ENCODE data around the gene IL17D.

Gene IL17D

GRCh38 chr13:20696073-20696472, 7.4 kb upstream of the IL17D start:
- DNase-seq, result no peak

GRCh38 chr13:20699715-20700114, 3.8 kb upstream of the IL17D start:
- DNase-seq, result no peak

GRCh38 chr13:20700288-20700687, 3.2 kb upstream of the IL17D start:
- no peak for DNase-seq

- DNase-seq, result no peak
These were observed 2.0 kb upstream of the IL17D start for GRCh38 chr13:20701461-20701860.

- no peak for DNase-seq
These were observed 977 bp upstream of the IL17D start for GRCh38 chr13:20702530-20702914.

- no peak for DNase-seq
These were observed 420 bp downstream of the IL17D start for GRCh38 chr13:20703780-20704458.

GRCh38 chr13:20704459-20705069, 1.1 kb downstream of the IL17D start:
- no peak for DNase-seq

GRCh38 chr13:20706661-20707060, 3.2 kb downstream of the IL17D start:
- no peak for DNase-seq

- no peak for DNase-seq
These were observed 4.7 kb downstream of the IL17D start for GRCh38 chr13:20708216-20708615.

- no peak for DNase-seq
These were observed 5.9 kb downstream of the IL17D start for GRCh38 chr13:20709369-20709768.

- no peak for DNase-seq
These were observed 6.3 kb downstream of the IL17D start for GRCh38 chr13:20709782-20710181.

- DNase-seq, result no peak
These were observed 8.0 kb downstream of the IL17D start for GRCh38 chr13:20711301-20712044.

GRCh38 chr13:20713014-20713376, 9.5 kb downstream of the IL17D start:
- no peak for DNase-seq

- DNase-seq, result no peak
These were observed 10.3 kb downstream of the IL17D start for GRCh38 chr13:20713751-20714150.

- DNase-seq, result no peak
These were observed 10.7 kb downstream of the IL17D start for GRCh38 chr13:20714161-20714560.

GRCh38 chr13:20714563-20715329, 11.2 kb downstream of the IL17D start:
- DNase-seq, result no peak

- no peak for DNase-seq
These were observed 11.8 kb downstream of the IL17D start for GRCh38 chr13:20715330-20715712.

- no peak for DNase-seq
These were observed 13.5 kb downstream of the IL17D start for GRCh38 chr13:20716951-20717350.

- no peak for DNase-seq
These were observed 14.4 kb downstream of the IL17D start for GRCh38 chr13:20717581-20718542.

GRCh38 chr13:20718958-20719566, 15.6 kb downstream of the IL17D start:
- DNase-seq, result no peak

- DNase-seq, result no peak
These were observed 16.3 kb downstream of the IL17D start for GRCh38 chr13:20719783-20720182.

GRCh38 chr13:20720499-20720898, 17.0 kb downstream of the IL17D start:
- no peak for DNase-seq

Measured in DMS 273 treated with DMSO at 0.1 percent for 48 hours (cell line).